H9 (cell line): ENCODE results near the gene VGLL2. TPM values are rescaled to one million over a fixed set of nuclear protein-coding genes. Genes with fewer than 3 reads are reported as not detected.

ENCODE experiments used
- DNase-seq: peaks from one replicate; pipeline ENCODE4 v3.0.0-alpha.2; 2017
- H2AFZ ChIP-seq: one replicate; pipeline ENCODE4 v1.6.1; 2013; ENCODE audit warnings: mild to moderate bottlenecking, low read length, control low read depth, moderate library complexity
- H2AK5ac ChIP-seq: 2 replicates; pipeline ENCODE4 v1.6.1; 2013; ENCODE audit warnings: low read length, control low read depth, mixed read lengths; ENCODE audit not compliant: insufficient read length
- H2BK120ac ChIP-seq: one replicate; pipeline ENCODE4 v1.6.1; 2013; ENCODE audit warnings: low read depth, mild to moderate bottlenecking, low read length, control low read depth, inconsistent platforms; ENCODE audit not compliant: poor library complexity, severe bottlenecking
- H2BK12ac ChIP-seq: 2 replicates; pipeline ENCODE4 v1.6.1; 2013; ENCODE audit warnings: low read length, control low read depth, mixed read lengths, low read depth; ENCODE audit not compliant: insufficient read length
- H2BK15ac ChIP-seq: 2 replicates; pipeline ENCODE4 v1.6.1; 2013; ENCODE audit warnings: low read depth, low read length, control low read depth
- H2BK20ac ChIP-seq: one replicate; pipeline ENCODE4 v1.6.1; 2013; ENCODE audit warnings: low read depth, mild to moderate bottlenecking, low read length, control low read depth, inconsistent platforms; ENCODE audit not compliant: poor library complexity, severe bottlenecking
- H2BK5ac ChIP-seq: 2 replicates; pipeline ENCODE4 v1.6.1; 2013; ENCODE audit warnings: low read length, control low read depth, mixed read lengths; ENCODE audit not compliant: insufficient read length
- H3K14ac ChIP-seq: 2 replicates; pipeline ENCODE4 v1.6.1; 2013; ENCODE audit warnings: low read length, control low read depth; ENCODE audit not compliant: insufficient read depth
- H3K18ac ChIP-seq: 2 replicates; pipeline ENCODE4 v1.6.1; 2013; ENCODE audit warnings: low read depth, mild to moderate bottlenecking, mixed read lengths, low read length, control low read depth; ENCODE audit not compliant: insufficient read length
- H3K23ac ChIP-seq: 2 replicates; pipeline ENCODE4 v1.6.1; 2013; ENCODE audit warnings: low read length, control low read depth, mixed read lengths, low read depth; ENCODE audit not compliant: insufficient read length
- H3K23me2 ChIP-seq: 2 replicates; pipeline ENCODE4 v1.6.1; 2013; ENCODE audit warnings: low read depth, mild to moderate bottlenecking, mixed read lengths, low read length, control low read depth; ENCODE audit not compliant: insufficient read length, poor library complexity, severe bottlenecking
- H3K27ac ChIP-seq: 2 replicates; pipeline ENCODE4 v1.5.1; 2013; ENCODE audit warnings: low read length, control low read depth, mixed read lengths, low read depth; ENCODE audit not compliant: insufficient read length
- H3K27me3 ChIP-seq: 2 replicates; pipeline ENCODE4 v1.6.1; 2013; ENCODE audit warnings: low read length, control low read depth, inconsistent platforms; ENCODE audit not compliant: insufficient read depth
- H3K4ac ChIP-seq: 2 replicates; pipeline ENCODE4 v1.6.1; 2013; ENCODE audit warnings: low read depth, mild to moderate bottlenecking, control low read depth, inconsistent platforms, low read length, moderate library complexity
- H3K4me1 ChIP-seq: 2 replicates; pipeline ENCODE4 v1.6.1; 2013; ENCODE audit warnings: low read length, control low read depth, inconsistent platforms; ENCODE audit not compliant: insufficient read depth
- H3K4me2 ChIP-seq: 2 replicates; pipeline ENCODE4 v1.6.1; 2013; ENCODE audit warnings: low read length, control low read depth, mixed read lengths; ENCODE audit not compliant: insufficient read length, insufficient read depth
- H3K56ac ChIP-seq: 2 replicates; pipeline ENCODE4 v1.6.1; 2013; ENCODE audit warnings: low read depth, mild to moderate bottlenecking, mixed read lengths, low read length, control low read depth; ENCODE audit not compliant: insufficient read length
- H3K79me1 ChIP-seq: 2 replicates; pipeline ENCODE4 v1.6.1; 2013; ENCODE audit warnings: low read depth, mild to moderate bottlenecking, moderate library complexity, low read length, control low read depth, inconsistent platforms; ENCODE audit not compliant: insufficient read depth, poor library complexity, severe bottlenecking
- H3K79me2 ChIP-seq: 2 replicates; pipeline ENCODE4 v1.6.1; 2013; ENCODE audit warnings: low read length, control low read depth, inconsistent platforms; ENCODE audit not compliant: insufficient read depth
- H3K9ac ChIP-seq: 2 replicates; pipeline ENCODE4 v1.6.1; 2013; ENCODE audit warnings: low read length, control low read depth, mixed read lengths; ENCODE audit not compliant: insufficient read length; ENCODE audit errors: extremely low read depth
- H3K9me3 ChIP-seq: one replicate; pipeline ENCODE4 v1.6.1; 2013; ENCODE audit warnings: low read depth, low read length, inconsistent platforms; ENCODE audit not compliant: control insufficient read depth
- H3T11ph ChIP-seq: one replicate; pipeline ENCODE4 v1.6.1; 2013; ENCODE audit warnings: mild to moderate bottlenecking, low read length, control low read depth, inconsistent platforms
- H4K20me1 ChIP-seq: one replicate; pipeline ENCODE4 v1.6.1; 2013; ENCODE audit not compliant: control insufficient read depth, insufficient read length, insufficient read depth
- H4K5ac ChIP-seq: 2 replicates; pipeline ENCODE4 v1.6.1; 2013; ENCODE audit warnings: low read depth, mild to moderate bottlenecking, mixed read lengths, low read length, control low read depth; ENCODE audit not compliant: insufficient read length
- H4K8ac ChIP-seq: replicated peaks from 2 replicates; pipeline ENCODE4 v1.6.1; 2013; ENCODE audit warnings: low read length, control low read depth, mixed read lengths, low read depth; ENCODE audit not compliant: insufficient read length
- H4K91ac ChIP-seq: 2 replicates; pipeline ENCODE4 v1.6.1; 2013; ENCODE audit warnings: low read depth, mild to moderate bottlenecking, moderate library complexity, mixed read lengths, low read length, control low read depth; ENCODE audit not compliant: insufficient read length
- H3K27ac Mint-ChIP-seq, 3 experiments: 2 replicates in 2 of 3; 3 replicates in 1 of 3; pipeline ENCODE4 v1.8.0; 2020 to 2021; ENCODE audit warnings: mixed read lengths in 3 of 3, mild to moderate bottlenecking in 1 of 3, moderate library complexity in 1 of 3
- H3K27me3 Mint-ChIP-seq: 2 replicates; pipeline ENCODE4 v1.8.0; 2021; ENCODE audit warnings: low read depth, mild to moderate bottlenecking, moderate library complexity, mixed read lengths
- H3K36me3 Mint-ChIP-seq, 3 experiments: 2 replicates in 2 of 3; 3 replicates in 1 of 3; pipeline ENCODE4 v1.8.0; 2020 to 2021; ENCODE audit warnings: low read depth in 3 of 3, mixed read lengths in 3 of 3; ENCODE audit not compliant: insufficient read depth in 1 of 3
- H3K4me1 Mint-ChIP-seq, 2 experiments: 2 replicates each; pipeline ENCODE4 v1.8.0; 2020; ENCODE audit warnings: mixed read lengths in 2 of 2
- H3K4me3 Mint-ChIP-seq, 2 experiments: 2 replicates in 1 of 2; 3 replicates in 1 of 2; pipeline ENCODE4 v1.8.0; 2020 to 2021; ENCODE audit warnings: mild to moderate bottlenecking in 2 of 2, mixed read lengths in 2 of 2, moderate library complexity in 1 of 2
- H3K9me3 Mint-ChIP-seq, 2 experiments: 2 replicates in 1 of 2; 3 replicates in 1 of 2; pipeline ENCODE4 v1.8.0; 2020; ENCODE audit warnings: mild to moderate bottlenecking in 2 of 2, mixed read lengths in 2 of 2, moderate library complexity in 1 of 2
- WGBS: extraction: QIAGEN DNeasy Blood & Tissue Kit; methylation state at CpG from one replicate; pipeline ENCODE4 v1.1.7; 2013; ENCODE audit warnings: missing lambda C conversion rate, low lambda C conversion rate, mixed read lengths; ENCODE audit not compliant: insufficient read length; ENCODE audit errors: extremely low coverage; 5-methylcytosine and 5-hydroxymethylcytosine counted together
- total RNA-seq: library from RNA; stranded (reverse); gene quantifications from 2 replicates; pipeline ENCODE4 v1.2.1, GENCODE V29; 2021
- TF ChIP-seq, protein P1 (sequence below): fragments of 200-600 bp; sonication (generic); conservative IDR thresholded peaks from 3 replicates; pipeline ENCODE4 v1.8.0; 2021; ENCODE audit warnings: antibody characterized with exemption, mild to moderate bottlenecking

Gene VGLL2
- total RNA-seq, 1 experiment from 2014 or later = not detected

DNA sequence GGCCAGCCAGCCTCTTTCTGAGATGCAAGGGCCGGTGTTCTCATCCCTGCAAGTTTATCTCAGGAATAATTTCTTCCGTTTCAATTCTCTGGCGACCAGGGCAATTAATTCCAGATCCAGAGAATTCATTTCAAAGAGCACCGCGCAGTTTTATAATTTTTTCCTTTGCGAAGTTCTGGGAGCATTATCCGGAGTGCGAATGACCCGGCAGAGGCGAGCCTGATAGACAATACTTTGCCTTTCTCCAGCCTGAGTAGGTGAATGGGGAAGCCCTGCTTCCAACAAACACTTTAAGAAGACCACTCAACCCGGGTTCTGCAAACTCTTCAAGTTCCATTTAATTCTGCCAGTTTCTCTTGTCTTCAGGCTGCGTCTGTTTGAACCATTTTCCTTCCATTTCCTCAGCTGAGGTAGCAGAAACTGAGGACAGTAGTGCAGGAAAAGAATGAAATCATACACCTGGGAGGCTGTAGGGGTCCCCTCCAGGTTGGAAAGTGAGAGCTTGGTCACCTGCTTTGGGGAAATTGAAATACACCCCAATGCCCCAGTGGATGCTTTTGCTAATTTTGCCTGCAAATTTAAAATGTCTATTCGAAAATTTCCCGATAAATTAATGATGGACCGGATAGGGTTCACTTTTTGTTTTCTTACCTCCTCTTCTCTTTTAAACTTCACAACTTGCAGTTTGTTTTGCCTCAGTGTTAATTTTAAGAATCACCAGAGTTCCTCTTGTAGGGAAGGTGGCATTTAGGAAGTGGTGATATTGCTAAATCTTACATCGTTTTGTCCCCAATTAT is 1.1 kb downstream of the VGLL2 start:
- Histone ChIP-seq H3K27me3 (peaks cover 73% of the 10 kb centered on the region), H2BK15ac (no peak overlapping the region), H3K23me2 (peaks cover 16% of the 10 kb centered on the region), H3K4ac (no peak overlapping the region), H3K9me3 (no peaks in the 10 kb centered on the region), H3K79me2 (no peaks in the 10 kb centered on the region), H2BK20ac (no peak overlapping the region), H2AFZ (no peak overlapping the region), H4K5ac (no peak overlapping the region), H3K23ac (no peak overlapping the region), H2AK5ac (no peak overlapping the region), H4K8ac (no peak overlapping the region), H2BK120ac (no peak overlapping the region), H3K9ac (no peak overlapping the region), H3T11ph (no peak overlapping the region), H3K4me2 (peak overlapping the region; percentile 92), H3K27ac (no peak overlapping the region), H3K56ac (no peak overlapping the region), H4K20me1 (no peaks in the 10 kb centered on the region), H4K91ac (no peak overlapping the region), H3K4me1 (no peaks in the 10 kb centered on the region), H3K79me1 (no peaks in the 10 kb centered on the region), H3K14ac (no peak overlapping the region), H2BK12ac (no peak overlapping the region), H2BK5ac (no peak overlapping the region), H3K18ac (no peak overlapping the region)
- H3K4me1 Mint-ChIP-seq = peaks cover 19 to 42% of the 10 kb centered on the region in 2 experiments
- no peak overlapping the region for H3K27ac Mint-ChIP-seq
- H3K36me3 Mint-ChIP-seq = no peaks in the 10 kb centered on the region; a peak in 1 of 7 replicates
- WGBS = no CpG with 5 or more reads among the region's 16 CpGs
- no peak for DNase-seq
- TF ChIP-seq, protein P1, sequence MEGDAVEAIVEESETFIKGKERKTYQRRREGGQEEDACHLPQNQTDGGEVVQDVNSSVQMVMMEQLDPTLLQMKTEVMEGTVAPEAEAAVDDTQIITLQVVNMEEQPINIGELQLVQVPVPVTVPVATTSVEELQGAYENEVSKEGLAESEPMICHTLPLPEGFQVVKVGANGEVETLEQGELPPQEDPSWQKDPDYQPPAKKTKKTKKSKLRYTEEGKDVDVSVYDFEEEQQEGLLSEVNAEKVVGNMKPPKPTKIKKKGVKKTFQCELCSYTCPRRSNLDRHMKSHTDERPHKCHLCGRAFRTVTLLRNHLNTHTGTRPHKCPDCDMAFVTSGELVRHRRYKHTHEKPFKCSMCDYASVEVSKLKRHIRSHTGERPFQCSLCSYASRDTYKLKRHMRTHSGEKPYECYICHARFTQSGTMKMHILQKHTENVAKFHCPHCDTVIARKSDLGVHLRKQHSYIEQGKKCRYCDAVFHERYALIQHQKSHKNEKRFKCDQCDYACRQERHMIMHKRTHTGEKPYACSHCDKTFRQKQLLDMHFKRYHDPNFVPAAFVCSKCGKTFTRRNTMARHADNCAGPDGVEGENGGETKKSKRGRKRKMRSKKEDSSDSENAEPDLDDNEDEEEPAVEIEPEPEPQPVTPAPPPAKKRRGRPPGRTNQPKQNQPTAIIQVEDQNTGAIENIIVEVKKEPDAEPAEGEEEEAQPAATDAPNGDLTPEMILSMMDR = no peak
- no peaks in the 10 kb centered on the region; a peak in 1 of 5 replicates for H3K9me3 Mint-ChIP-seq
- H3K27me3 Mint-ChIP-seq = peaks cover 98% of the 10 kb centered on the region
- H3K4me3 Mint-ChIP-seq = peak overlapping the region; percentile 69 to 92; a peak in 4 of 5 replicates
